NB4 (cell line): ENCODE data around the gene MECR.

Experiments used
- CTCF ChIP-seq: IDR thresholded peaks from one replicate; pipeline ENCODE4 v1.5.1; 2012; ENCODE audit warnings: low read depth, low read length
- MAX ChIP-seq: IDR thresholded peaks from 2 replicates; pipeline ENCODE4 v1.6.1; 2011; ENCODE audit warnings: low read depth, low read length
- POLR2A ChIP-seq: IDR thresholded peaks from 2 replicates; pipeline ENCODE4 v1.6.1; 2011; ENCODE audit warnings: mild to moderate bottlenecking; ENCODE audit not compliant: insufficient read length; ENCODE audit errors: extremely low read depth

- no peak for TF ChIP-seq CTCF
- TF ChIP-seq MAX = no peak
- no peak for TF ChIP-seq POLR2A
Measured at GRCh38 chr1:29245261-29245660, 14.5 kb upstream of the MECR start.
